HG02884 (cell line): ENCODE results near the gene MADD.

Source experiments
- ATAC-seq: cut with Tn5 transposase; IDR thresholded peaks from one replicate; pipeline ENCODE4 v1.9.1; 2021; ENCODE audit warnings: mild to moderate bottlenecking, moderate library complexity; ENCODE audit not compliant: unreplicated experiment

Gene MADD

GRCh38 chr11:47336595-47336994 lies 66.7 kb downstream of the MADD start:
- no peak for ATAC-seq

- no peak for ATAC-seq
Observed at GRCh38 chr11:47337229-47337924, 67.4 kb downstream of the MADD start.

DNA sequence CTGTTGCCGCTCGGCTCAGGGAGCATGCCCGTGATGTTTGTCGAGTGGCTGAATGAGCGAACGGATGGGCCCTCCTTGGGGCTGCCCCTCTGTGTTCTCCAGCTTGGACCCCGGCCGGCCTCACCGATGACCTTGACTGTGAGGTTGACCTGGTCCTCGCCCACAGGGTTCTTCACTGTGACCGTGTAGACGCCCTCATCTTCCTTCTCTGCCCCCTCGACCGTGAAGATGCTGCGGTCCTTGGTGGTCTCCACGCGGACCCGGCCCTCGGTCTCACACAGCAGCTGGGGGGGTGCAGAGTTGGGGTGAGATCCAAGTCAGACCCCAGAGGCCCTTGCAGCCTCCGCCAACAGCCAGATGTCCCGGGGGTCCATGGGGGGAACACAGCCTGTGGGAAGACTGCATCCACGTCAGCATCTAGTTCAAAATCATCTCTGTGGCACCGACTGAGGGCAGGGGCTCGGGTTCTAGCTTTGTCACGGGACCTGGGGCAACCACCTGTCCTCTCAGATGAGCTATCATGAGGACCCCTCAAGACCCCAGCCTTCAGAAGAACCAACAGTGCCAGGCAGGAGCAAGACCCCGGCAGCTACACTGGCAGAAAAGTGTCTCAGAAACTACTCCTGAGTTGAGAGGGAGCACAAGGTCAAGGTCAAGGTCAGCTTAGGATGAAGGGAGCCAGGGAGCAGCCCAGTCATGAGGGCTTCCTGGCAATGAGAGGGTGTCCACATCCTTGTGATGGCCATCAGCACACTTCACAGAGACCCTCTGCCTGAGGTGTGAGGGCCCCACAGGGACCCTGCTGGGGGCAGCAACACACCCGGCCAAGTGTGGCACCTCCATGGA lies 68.7 kb downstream of the MADD start:
- ATAC-seq, result no peak

DNA sequence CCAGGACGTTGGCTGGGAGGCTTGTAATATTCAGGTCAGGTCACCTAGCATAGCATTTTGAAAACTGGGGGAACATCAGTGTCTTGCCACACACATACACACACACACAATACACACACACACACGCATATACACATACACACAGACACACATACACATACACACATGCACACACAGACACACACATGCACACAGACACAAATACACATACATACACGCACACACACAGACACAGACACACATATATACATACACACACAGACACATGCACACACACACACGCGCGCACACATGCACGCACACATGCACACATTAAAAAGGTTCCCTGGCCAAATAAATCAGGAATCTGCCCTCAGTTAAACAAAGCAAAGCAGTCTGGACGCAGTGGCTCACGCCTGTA lies 70.1 kb downstream of the MADD start:
- no peak for ATAC-seq

GRCh38 chr11:47340980-47341775 lies 71.2 kb downstream of the MADD start:
- no peak for ATAC-seq

GRCh38 chr11:47342036-47342803 lies 72.3 kb downstream of the MADD start:
- no peak for ATAC-seq

DNA sequence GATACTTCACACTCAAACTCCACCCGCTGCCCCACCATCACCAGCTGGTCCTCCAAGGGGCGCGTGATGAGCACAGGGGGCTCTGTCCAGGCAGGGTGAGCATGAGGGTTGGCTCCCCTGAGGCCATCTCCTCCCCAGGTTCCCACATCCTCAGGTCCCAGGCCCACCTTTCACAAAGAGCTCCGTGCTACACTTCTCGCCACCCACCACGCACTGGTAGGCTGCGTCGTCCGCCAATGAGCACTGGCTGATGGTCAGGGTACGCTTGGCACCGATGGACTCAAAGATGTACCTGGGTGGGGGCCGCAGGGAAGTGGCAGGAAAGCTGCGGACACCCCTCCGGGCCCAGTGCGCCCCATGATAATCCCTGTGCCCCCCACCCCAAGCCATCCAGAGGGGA lies 72.9 kb downstream of the MADD start:
- ATAC-seq, result no peak

- no peak for ATAC-seq
Observed at GRCh38 chr11:47345890-47346563, 76.1 kb downstream of the MADD start.

- no peak for ATAC-seq
Observed at GRCh38 chr11:47347137-47347536, 77.2 kb downstream of the MADD start.

GRCh38 chr11:47348131-47348802 lies 78.3 kb downstream of the MADD start:
- ATAC-seq, result no peak

GRCh38 chr11:47348859-47349258 lies 78.9 kb downstream of the MADD start:
- ATAC-seq, result no peak

DNA sequence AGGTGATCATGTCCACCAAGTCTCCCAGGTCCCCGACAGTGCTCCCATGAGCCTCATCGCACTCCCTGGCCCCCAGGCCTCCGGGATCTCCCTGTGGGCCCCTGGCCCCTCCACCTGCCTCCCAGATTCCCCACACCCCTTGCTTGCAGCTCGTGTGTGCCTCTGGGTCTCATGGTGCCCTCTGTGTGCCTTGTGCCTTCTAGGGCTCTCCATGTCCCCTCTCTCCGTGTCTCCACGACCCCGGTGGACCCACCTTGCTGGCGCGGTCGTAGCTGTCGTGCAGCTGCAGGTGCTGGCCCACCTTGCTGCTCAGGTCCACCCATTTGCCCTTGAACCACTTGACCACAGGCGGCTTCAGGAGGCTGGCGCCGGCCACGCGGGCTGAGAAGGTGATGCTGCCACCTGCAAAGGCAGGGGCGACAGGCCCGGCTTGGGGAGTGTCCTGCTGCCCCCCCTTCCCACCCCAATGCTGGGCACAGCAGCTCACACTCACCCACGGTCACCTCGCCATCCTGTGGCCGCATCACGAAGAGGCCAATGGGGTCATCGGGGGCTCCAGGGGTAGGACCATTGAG lies 79.7 kb downstream of the MADD start:
- no peak for ATAC-seq

DNA sequence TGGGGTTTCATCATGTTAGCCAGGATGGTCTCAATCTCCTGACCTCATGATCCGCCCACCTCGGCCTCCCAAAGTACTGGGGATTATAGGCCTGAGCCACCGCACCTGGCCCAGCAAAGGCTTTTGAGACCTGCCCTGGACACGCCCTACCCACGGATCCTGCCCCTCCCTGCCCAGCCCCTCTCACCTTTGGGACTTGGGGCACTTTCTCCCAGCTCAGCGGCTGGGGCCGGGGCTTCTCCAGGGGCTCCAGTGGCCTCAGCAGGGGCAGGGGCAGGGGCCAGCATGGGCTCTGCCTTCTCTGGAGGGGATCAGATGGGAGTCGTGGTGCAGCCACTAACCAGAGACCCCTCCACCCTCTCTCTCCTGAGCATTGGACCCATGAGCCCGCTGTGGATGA lies 80.4 kb downstream of the MADD start:
- ATAC-seq, result no peak

DNA sequence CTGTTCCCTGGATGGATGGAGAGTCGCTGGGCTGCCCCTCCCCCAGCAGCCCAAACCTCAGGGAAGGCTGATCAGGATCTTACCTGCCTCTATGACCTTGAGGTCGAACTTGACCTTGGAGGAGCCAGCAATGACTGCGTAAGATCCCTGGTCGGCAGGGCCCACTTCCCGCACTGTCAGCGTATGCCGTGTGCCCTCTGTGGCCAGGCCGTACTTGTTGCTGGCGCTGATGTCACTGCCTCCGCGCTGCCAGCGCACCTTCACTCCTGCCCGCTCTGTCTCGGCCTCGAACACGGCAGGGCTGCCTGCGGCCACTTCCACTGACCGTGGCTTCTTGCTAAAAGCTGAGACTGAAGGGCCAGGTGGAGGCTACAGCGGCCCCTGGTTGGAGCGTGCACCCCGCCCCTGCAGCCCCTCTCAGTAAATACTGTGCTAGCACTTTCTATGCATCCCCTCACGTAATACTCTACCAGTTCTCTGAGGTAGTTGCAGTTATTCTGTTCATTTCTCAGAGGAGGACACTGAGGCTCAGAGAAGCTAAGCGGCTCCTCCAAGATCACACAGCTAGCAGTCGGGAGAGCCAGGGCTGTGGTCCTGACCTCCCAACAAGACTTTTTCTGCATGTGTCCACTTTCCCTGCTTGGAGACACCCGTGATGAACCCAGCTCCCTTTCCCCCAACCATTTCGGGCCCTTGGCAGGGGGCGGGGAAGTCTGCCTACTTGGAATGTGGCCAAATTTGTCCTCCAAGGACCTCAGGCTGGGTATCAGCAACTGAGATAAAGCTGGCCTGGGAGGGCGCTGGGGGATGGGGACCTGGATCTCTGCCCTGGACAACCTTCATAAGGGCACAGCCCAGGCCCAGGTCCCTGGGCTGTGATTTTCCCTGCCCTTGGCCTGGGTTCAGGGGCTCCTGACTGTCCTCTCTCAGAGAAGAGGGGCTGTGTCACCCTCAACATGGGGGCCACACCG lies 81.5 kb downstream of the MADD start:
- no peak for ATAC-seq

GRCh38 chr11:47352556-47352955 lies 82.6 kb downstream of the MADD start, which contains the start of gene MYBPC3:
MYBPC3 (minus strand) TSS chr11:47352702; CDS start chr11:47352647, 55 bp downstream.
- no peak for ATAC-seq

DNA sequence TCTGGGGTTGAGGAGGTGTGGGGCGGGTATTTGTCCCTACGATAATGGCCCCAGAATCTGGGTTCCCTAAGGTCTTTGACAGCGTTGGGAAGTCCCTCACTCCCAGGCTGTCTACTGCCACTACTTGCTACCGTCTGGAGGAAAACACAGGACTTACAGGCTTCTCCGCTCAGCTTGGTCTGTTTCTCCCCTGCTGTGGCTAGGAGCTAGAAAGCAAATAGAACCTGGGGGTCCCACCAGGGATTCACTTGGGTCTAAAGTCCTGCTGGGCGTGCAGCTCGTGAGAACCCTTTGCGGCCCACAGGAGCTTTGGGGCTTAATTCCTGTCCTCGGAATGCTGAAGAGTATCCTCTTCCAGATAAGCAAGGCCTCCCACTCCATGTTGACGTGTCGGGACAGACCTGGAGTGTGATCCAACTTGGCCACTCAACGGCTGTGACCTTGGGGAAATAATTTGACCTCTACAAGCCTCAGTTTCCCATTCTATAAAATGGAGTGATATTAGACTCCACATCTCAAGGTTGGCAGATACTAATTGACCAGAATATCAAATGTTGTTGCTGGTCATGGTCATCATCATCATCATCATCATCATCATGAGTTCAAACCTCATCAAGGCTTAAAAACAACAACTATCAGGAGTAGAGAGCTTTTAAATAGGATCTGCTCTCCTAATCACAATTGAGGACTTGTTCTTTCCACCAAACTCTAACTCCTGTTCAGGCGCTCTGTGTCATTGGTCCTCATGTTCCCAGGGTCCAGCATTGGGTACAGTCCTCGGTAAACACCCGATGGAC lies 84.2 kb downstream of the MADD start:
- no peak for ATAC-seq

DNA sequence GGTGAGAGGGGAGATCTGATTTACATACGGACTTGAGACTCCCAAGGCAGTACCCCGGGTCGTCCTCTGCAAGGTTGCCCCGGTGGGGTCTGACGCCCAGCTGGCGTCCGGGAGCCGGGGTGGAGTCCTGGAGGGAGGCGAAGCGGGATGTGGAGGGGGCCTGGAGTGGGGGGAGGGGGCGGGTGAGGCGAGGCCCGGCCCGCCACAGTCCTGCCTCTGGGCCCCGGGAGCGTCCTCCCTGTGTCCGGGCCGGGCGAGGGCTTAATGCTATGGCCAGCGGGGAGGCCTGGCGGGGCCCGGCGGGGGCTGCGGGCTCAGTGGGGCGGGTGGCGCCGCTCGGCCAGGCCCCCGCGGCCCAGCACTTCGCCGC lies 85.0 kb downstream of the MADD start:
- ATAC-seq, result no peak
